Hepatocyte (in vitro differentiated cells): ENCODE data around the gene FAM3C.

Experiments
- CTCF ChIP-seq: fragments of 200-600 bp; sonication (generic); IDR thresholded peaks from 2 replicates; pipeline ENCODE4 v1.5.1; 2016; ENCODE audit warnings: antibody characterized with exemption, mild to moderate bottlenecking; ENCODE audit not compliant: poor library complexity
- EZH2phosphoT487 ChIP-seq: fragments of 200-600 bp; sonication (generic); IDR thresholded peaks from one replicate; pipeline ENCODE4 v1.6.1; 2018; ENCODE audit warnings: antibody characterized with exemption, mild to moderate bottlenecking, low read depth, moderate library complexity; ENCODE audit not compliant: unreplicated experiment, severe bottlenecking

GRCh38 chr7:121392277-121393004 is 3.7 kb downstream of the FAM3C start:
- TF ChIP-seq EZH2phosphoT487 (no peak), CTCF (no peak)
